Colon (tissue), 2 donors: ENCODE measurements around the gene CSTF2.
A peak's percentile ranks its signal among the peaks of the same experiment; 100 is the strongest.
"Not testable (repeated sequence)": the region's sequence is repeated elsewhere in the genome, so short reads cannot be mapped to it uniquely, and the experiment has no call there.

ENCODE experiments used
- FAIRE-seq: peaks from 2 replicates; lab custom pipeline; 2012; peaks lifted over from hg19 to GRCh38; lab: Jason Lieb, UNC
- donor health status: control.
- donor health status: control.

The CSTF2 gene, protein sequence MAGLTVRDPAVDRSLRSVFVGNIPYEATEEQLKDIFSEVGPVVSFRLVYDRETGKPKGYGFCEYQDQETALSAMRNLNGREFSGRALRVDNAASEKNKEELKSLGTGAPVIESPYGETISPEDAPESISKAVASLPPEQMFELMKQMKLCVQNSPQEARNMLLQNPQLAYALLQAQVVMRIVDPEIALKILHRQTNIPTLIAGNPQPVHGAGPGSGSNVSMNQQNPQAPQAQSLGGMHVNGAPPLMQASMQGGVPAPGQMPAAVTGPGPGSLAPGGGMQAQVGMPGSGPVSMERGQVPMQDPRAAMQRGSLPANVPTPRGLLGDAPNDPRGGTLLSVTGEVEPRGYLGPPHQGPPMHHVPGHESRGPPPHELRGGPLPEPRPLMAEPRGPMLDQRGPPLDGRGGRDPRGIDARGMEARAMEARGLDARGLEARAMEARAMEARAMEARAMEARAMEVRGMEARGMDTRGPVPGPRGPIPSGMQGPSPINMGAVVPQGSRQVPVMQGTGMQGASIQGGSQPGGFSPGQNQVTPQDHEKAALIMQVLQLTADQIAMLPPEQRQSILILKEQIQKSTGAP

DNA sequence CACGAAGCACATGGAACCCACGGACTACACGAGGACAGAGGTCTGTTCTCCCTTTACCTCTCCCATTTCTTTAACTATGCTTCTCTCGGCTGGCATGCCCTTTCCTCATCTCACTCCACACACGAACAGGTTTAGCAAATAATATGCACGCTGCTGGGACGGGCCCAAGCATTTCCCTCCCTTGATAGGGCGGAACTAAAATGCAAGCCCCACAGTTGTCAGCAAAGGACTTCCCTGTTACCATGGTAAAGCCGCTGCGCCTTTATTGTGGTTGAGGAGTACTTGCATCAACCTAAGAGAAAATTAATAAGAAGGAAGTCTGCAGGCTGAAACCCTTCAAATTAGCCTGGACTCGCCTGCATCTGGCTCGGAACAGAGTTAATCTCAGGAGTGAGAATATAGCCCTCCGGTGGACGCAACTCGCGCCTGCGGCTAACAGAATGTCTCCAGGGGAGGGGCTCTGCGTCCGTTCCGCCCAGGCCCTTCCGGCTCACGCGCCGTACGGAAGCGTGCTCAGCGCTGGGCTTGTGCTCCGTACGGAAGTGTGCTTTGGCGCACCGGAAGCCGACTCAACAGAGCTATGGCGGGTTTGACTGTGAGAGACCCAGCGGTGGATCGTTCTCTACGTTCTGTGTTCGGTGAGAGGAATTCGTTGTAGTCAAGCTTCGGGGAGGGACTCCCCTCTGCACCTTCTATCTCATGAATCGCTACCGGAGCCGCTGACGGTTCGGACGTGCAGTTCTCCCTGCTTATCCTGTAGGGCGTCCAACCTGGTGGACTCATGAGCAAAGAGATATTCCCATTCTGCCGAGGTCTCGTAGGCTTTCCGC is at the start of gene CSTF2:
CSTF2 (plus strand) TSS at position 555 of the 830 bp plus-strand sequence; CDS start at position 581, 26 bp downstream.
- no peak for FAIRE-seq

DNA sequence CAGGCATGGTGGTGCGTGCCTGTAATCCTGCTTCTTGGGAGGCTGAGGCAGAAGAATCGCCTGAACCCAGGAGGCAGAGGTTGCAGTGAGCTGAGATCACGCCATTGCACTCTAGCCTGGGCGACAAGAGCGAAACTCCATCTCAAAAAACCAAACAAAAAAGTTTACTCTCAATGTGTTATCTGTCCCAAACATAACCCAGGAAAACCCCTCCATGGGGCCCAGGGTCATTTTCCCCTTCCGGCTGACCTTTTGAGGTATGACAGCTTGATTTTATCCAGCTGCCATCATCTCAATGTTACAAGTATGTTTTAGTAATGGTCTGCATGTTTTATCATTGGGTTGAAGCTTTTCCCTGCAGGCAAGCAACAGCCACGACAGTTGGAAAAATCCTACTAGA is 23.8 kb upstream of the CSTF2 start:
- FAIRE-seq, result not testable (repeated sequence)

DNA sequence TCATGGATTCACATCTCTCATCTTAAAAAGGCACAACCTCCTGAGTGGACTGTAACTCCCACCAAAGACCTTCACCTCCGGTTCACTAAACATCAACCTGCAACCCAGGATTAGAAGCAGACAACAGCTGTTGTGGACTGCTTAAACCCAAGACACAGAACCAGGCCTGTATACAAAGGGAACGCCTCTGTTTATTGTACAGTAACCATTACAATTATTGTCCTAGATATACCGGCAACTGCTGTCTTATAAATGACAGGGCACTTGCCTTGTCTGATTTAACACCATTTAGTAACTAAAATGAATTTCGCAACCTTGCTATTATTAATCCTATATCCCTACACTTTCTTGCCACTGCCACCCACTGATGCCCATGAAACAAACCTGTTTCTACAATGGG is 22.8 kb upstream of the CSTF2 start:
- FAIRE-seq, result no peak

DNA sequence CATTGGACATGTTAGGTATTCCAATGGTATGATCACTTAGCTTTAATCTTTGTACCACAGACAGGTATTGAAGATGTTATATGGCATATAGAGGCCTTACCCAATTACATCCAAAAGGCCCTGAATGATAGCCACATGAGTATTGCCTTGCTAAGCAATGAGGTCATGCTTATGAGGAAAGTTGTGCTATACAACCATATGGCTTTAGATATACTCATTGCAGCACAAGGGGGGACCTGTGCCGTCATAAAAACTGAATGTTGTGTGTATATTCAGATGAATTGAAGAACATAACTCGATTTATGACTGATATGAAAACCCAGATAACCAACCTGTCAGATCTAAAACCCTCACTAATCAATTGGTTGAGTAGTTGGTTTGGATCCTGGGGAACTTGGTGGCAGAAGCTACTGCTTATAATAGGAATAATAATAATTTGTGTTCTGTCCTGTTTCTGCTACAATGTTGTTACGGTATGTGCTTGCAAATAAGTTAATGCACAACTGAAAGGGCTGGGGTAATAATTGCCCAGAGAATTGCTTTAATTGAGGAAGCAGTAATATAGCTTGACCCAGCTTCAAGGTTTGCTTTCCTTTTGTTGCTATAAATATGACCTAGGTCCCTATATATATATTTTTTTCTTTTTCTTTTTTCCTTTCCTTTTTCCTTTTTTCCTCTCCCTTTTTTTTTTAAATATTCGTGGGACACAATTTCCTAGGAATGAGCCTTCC is 21.5 kb upstream of the CSTF2 start:
- FAIRE-seq, result no peak

DNA sequence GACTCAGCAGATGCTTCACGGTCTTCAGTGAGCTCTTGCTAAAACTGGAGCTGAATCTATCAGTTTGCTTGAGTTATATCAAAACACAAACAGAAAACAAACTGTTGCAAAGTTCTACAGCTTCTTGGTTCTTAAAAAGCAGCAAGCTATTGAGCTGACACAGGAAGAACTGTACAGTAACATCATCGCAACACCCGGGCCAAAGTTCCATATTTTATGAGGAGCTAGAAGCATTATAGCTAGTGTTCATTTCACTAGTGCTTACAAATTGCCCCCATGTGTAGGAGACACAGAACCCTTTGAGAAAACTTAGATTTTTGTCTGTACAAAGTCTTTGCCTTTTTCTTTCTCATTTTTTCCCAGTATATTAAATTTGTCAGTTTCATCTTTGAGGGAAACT is 17.3 kb upstream of the CSTF2 start:
- peak; percentile 93 for FAIRE-seq

DNA sequence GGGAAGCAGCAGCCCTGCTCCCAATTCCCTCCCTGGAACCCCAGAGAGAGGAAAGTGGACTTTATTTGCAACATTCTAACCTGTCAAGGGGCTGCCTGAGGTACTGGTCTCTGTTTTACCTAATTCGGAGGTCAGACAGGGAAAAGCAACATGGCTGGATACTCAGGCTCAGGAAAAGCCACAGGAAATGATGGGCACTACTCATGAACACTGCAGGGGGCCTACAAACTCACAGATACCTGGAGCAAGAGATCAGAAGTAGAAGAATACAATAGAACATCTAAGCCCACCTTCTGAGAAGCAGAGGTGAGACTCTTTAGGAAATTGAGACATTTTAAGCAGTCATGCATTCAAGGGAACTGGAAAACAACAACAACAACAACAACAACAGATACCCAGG is 15.4 kb upstream of the CSTF2 start:
- FAIRE-seq, result no peak

DNA sequence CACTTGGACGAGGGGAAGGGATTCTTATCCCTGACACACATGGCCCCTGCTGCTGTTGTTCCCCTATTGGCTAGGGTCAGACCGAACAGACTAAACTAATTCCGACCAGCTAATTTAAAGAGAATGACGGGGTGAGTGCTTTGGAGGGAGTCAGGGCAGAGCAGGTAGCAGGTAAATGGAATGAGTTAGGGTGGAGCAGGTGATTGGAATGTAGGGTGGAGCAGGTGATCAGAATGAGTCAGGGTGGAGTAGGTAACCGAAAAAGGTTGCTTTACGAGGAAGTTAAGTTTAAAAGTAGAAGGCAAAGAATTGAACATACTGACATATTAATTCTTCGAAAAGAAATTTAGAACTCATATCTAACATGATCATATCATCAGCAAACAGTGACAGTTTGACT is 11.9 kb upstream of the CSTF2 start:
- not testable (repeated sequence) for FAIRE-seq

DNA sequence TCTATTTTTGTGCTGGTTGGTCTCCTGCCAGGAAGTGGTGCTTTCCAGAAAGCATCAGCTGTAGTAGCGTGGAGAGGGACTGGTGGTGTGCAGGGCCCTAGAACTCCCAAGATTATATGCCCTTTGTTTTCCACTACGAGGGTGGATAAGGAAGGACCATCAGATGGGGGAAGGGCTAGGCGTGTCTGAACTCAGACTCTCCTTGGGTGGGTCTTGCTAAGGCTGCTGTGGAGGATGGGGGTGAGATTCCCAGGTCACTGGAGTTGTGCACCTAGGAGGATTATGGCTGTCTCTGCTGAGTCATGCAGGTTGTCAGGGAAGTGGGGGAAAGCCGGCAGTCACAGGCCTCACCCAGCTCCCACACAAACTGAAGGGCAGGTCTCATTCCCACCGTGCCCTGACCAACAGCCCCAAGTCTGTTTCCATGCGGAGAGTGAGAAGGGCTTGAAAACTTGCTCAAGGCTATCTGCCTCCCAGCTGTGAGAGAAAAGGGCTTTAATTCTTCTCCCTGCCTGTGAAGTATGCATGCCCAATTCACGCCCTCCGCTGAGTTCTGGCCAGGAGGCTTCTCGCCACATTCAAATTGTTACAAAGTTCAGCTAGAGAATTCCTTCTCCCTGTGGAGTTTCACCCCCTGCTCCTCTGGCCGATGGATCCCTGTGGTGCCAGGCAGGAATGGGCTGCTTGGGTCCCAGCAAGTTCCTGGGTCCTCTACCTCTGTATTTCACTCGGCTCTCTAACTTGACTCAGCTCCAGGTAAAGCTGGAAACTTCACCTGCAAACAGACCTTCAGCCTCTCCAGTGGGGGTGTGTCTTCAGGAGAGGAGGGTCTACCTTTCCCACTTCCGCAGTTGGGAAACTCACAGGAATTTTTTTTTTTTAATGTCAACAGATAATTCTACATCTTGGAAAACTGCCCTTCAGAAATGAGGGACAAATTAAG is 7.7 kb upstream of the CSTF2 start:
- FAIRE-seq, result no peak

DNA sequence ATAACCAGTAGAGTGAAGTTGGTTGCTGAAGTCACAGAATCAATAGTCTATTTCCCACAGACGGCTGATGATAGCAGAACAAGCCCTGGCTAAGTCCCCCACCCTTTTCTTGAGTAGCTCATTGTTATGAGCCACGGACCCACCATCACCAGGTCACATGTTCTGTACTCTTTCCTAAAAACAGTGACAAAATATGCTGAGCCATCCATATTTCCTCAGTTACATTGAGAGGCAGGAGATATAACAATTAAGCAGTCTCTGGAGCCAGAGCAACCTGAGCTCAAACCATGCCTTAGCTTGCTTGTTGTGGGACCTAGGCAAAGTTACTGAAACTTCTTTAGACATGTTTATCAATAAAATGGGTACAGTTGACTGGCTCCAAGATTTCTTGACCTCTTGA is 2.9 kb upstream of the CSTF2 start:
- FAIRE-seq, result no peak

DNA sequence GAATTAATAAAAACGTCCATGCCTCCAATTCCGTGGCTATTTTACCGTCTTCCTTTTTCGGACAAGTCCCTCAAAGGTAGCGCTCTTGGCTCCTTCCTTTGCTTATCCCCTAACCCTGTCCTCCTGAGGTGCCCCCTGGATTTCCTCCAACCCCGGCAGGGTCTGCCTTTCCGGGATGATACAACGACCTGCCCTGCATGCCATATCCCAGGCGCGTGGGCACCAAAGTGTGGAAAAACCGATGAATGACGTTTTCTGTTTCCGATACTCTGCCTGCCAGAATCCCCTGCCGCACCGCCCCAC is 706 bp upstream of the CSTF2 start:
- no peak for FAIRE-seq

DNA sequence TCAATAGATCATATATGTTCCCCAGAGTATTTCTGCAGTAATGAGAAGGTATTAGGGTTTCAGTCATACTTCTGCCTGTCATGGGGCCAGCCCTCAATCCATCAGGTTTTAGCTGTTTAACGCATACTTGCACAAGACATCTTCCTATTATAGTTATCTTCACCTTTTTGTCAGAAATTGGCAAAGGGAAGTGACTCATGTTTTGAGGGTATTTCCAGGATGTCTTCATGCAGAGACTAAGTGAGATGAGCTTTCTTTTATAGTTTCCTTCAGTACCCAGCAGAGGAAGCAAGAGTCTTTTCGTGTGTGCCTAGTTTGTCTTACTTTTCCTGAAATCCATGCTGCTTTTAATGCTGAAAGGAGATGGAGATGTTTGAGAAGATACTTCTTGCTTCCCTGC is 9.5 kb downstream of the CSTF2 start:
- FAIRE-seq, result peak; percentile 38

DNA sequence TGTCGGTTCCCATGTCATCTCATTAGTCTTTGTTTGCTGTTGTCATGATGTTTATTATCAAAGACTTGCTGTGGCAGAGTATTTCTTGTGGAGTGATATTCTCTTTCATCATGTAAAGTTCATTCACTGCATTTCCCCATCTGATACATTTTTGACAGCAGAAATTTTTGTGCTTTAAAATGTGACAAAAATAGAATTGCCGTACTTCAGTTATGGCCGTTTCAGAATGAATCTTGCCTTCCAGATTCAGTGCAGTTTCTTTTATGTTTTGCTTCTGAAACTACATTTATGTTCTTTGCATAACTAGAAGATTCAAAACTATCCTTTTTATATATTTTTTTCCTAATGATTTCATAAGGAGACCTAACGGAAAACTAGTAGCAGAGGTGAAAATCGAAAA is 10.0 kb downstream of the CSTF2 start:
- FAIRE-seq, result no peak

DNA sequence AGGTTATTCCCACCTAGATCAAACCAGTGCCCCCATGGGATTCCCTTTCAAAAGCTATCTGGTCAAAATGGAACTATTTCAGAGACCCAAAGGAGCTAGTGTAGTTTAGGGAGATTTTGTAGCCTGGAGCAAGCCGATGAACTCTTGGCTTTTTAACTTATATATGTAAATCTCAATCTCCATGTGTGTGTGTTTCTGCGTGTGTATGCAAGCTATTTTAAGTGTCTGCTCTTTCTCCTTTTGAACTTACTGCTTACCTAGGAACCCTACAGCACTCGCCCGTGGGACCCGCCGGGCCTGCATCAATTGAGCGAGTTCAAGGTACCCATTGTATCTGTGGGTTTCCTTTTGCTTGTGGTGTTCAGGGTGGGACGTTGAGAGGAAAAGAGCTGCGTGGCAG is 10.4 kb downstream of the CSTF2 start:
- FAIRE-seq, result no peak

DNA sequence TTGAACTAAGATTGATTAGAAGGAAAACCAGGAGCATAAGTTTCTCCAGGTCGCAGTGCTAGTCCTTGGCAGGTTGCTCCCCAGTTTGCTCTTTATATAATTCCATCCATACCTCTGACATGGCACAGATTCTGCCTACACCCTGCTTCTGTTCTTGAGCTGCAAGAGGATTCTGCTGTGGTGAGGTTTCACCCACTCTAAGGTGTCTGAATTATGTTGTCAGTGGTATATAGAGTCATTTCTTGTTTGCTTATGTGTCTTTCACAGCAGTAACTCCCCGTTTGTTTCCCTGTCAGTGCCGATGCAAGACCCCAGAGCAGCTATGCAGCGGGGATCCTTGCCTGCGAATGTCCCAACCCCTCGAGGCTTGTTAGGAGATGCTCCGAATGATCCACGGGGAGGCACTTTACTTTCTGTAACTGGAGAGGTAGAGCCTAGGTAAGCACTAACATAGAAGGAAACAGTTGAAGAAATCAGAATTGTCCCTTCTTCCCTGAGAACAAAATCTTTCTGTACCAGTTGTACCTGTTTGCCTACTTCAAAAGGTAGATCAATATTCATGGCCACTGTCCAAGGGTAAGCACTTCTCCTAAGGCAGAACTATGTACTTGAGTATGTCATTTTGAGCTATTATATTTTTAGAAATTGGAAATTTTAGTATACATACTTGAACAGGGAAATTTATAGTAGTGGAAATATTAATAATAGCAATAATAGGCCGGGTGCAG is 11.2 kb downstream of the CSTF2 start:
- no peak for FAIRE-seq

DNA sequence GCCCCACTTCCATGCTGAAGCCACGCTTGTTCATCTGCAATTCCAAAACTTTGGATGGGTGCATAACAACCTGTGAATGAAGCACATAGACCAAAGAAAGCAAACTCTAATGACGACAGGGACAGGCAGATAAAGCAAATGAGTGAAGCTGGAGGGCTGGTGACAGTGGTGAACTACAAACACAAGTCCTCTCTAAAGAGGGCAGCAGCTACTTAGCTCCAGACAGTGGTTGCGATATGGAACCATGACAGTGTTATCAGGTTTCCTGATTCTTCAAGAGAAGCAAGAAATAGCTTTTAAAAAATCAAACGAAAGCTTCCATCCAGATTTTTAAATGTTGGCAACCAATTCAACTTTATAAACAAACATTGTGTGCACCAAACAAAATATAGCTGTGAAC is 30.1 kb downstream of the CSTF2 start:
- no peak for FAIRE-seq

DNA sequence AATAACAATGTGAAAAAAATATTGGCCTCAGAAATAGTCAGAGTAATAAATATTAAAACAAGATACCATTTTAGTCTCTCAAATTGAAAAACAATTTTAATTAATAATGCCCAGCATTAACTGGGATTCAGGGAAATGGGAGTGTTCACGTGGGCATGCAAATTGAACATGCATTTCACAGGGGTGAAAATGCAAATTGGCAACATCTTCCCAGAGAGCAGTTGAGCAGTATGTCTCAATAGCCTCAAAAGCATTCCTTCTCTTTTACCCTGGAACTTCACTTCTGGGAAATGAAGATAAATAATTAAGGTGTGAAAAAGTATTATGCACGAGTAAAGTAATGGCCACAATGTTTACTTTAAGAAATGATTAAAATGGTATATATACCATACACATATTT is 32.6 kb downstream of the CSTF2 start:
- FAIRE-seq, result no peak

DNA sequence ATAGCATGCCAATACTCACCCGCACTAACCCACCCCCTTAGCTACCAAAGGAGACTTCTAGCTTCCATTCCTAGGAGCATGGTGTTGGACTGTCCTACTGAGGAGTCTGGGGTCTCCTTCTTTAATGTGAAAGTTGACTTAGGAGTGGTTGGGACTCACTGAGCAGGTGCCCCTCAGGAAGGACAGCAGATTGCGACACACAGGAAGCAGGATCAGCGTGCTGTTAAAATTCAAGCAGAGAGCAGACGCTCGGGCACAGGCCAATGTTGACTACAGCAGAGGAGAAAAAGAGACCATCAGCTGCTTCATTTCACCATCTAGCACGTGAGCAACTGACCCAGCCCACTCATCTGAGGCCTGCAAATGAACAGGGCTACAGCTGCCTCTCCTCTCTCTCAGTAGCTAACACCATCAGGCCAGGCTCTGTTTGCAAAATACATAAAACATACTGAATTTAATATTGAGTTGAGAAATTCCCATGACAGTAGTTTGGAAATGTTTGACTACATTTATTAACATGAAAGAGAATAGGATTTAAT is 43.2 kb downstream of the CSTF2 start:
- FAIRE-seq, result no peak

DNA sequence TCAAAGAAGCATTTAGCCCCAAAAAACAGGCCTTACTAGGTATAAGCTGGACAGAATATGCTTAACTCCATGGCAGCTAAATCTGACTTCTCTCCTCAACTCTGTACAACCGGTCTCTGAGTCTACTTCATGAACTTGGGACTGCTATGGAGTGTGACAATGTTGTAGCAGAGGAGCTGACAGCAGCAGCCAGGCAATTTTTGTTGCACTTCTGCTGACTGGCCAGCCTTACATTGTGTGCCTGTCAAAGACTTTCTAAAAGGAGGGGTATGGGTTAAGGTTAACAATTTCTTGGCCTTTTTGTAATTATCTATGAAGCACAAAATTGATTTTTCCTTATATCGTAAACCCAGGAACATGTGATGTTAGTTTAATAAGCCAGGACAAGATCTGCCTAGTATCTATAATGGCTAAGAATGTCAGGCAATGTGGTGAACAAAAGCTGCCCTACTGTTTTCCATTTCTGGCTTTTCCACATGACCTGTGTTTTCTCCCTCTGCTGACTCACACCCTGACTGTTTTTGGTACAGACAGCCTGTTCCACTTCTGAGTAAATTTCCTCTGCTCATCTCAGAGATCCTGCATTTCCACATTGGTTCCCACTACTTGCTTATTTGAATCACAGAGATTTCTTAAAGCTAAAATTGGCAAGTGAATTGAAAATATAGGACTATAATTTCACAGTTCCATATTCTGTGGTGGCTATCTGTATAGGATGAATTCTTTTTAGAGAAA is 44.6 kb downstream of the CSTF2 start:
- FAIRE-seq, result no peak

DNA sequence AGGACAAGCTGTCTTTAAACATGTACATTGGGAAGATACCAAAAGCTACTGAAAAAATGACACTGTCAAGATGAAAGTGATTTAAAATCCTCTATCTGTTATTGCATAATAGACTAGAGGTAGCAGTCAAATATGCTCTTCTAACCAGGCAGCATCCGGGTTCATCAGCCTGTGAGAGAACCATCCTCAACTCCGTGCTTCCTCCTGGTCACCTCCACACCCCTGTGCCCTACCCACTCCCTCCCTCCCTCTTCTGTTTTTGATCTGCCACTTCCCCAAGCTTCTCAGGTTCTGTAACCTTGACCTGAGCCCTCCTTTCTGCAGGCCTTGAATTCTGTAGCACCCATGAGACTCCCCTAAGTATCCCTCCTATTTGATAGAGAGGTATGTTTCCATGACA is 48.1 kb downstream of the CSTF2 start:
- FAIRE-seq, result no peak

DNA sequence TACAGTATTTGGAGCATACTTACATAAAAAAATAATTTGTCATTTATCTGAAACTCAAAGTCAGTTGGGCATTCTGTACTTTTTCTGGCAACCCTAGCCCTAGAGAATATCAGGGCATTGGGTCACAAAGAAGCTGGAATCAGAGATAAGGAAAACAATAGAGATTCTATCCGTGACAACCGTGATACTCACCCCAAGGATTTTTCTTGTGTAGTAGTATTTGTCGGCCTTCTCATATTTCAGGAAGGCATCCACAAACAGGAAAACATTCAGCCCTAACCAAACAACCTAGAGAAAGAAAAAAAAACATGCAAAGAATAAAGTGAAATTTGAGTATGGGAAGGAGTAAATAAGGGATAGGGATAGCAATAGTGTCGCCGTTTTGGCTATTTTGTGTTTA is 50.3 kb downstream of the CSTF2 start:
- no peak for FAIRE-seq
